Measurements from ENCODE around the gene FAAP24. TPM values are rescaled to one million over a fixed set of nuclear protein-coding genes. Genes with fewer than 3 reads are reported as not detected.
"Not testable (repeated sequence)": the region's sequence is repeated elsewhere in the genome, so short reads cannot be mapped to it uniquely, and the experiment has no call there.

The FAAP24 gene
- total and polyA plus RNA-seq, 2 donors (not counting 3 experiments of a cell fraction or from before 2014, with no cell fraction given) = 2.0 to 4.4 TPM

DNA sequence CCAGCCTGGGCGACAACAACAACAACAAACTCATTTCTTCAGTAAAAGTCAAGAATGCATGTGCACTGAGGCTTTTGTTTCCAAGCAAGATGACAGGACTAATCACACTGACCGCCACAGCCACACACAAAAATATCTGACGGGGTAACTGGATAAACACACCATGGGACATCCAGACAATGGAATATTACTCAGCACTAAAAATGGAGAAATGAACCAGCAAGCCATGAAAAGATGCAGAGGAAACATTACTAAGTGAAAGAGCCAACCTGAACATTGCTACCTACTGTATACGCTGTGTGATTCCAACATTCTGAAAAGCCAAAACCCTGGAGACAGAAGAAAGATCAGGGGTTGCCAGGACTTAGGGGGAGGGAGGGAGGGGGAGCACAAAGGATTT lies 36.7 kb downstream of the FAAP24 start:
- no peak for FAIRE-seq
- H3K9me3 ChIP-seq (replicated peaks; ENCODE audit: control insufficient read depth, insufficient read depth, low read length) = no peaks in the 10 kb centered on the region
- intact Hi-C loops (cut with micrococcal nuclease) = no loop called here
- no peaks in the 10 kb centered on the region for H3K27me3 ChIP-seq (ENCODE audit: control insufficient read depth in 2 of 2, insufficient read depth in 2 of 2, low read length in 2 of 2)
- no peak overlapping the region for H3K4me3 ChIP-seq (replicated peaks in 1 of 3; ENCODE audit: insufficient read depth in 1 of 3, low read depth in 1 of 3, low read length in 3 of 3)
- H3K27ac ChIP-seq (ENCODE audit: insufficient read depth, low read depth, low read length) = no peak overlapping the region
- no peak overlapping the region for H3K9ac ChIP-seq (replicated peaks; ENCODE audit: extremely low read depth, insufficient read depth, low read length)
- dilution Hi-C loops (cut with MboI; ENCODE audit: extremely low pct_ligation_motif_present, low sequenced_read_pairs) = no loop called here
- no TSS peak for BruUV-seq (replicated peaks)
- no peaks in the 10 kb centered on the region for H3K36me3 ChIP-seq (ENCODE audit: control insufficient read depth in 2 of 2, extremely low read depth in 1 of 2, insufficient read depth in 2 of 2, low read length in 2 of 2)
- H4K20me1 ChIP-seq (replicated peaks; ENCODE audit: control insufficient read depth, extremely low read depth, insufficient read depth, low read length) = no peaks in the 10 kb centered on the region
- H3K4me1 ChIP-seq (ENCODE audit: control insufficient read depth, extremely low read depth, insufficient read depth, low read length) = no peaks in the 10 kb centered on the region
- no peak for DNase-seq (ENCODE audit: low read depth, low spot score)
- TF ChIP-seq MYC (IDR thresholded peaks at IDR 0.05; ENCODE audit: low read depth, low read length) = no peak
- TF ChIP-seq GATA2 (IDR thresholded peaks at IDR 0.05; ENCODE audit: insufficient read depth, insufficient read length, low read depth, low read length) = no peak
- no peak for TF ChIP-seq POLR2A (IDR thresholded peaks at IDR 0.05; ENCODE audit: low read depth, low read length)
- TF ChIP-seq POLR2AphosphoS5 (IDR thresholded peaks at IDR 0.05; ENCODE audit: insufficient read depth, low read depth, low read length) = no peak
- no peak for TF ChIP-seq FOS (IDR thresholded peaks at IDR 0.05; ENCODE audit: borderline replicate concordance, insufficient read depth, low read length)
- no peak for TF ChIP-seq JUN (IDR thresholded peaks at IDR 0.05; ENCODE audit: borderline replicate concordance, insufficient read depth, insufficient read length, low read depth)
- no peak for TF ChIP-seq EZH2 (IDR thresholded peaks at IDR 0.05; ENCODE audit: borderline replicate concordance, low read depth, low read length, severe bottlenecking)
- TF ChIP-seq, protein P1, sequence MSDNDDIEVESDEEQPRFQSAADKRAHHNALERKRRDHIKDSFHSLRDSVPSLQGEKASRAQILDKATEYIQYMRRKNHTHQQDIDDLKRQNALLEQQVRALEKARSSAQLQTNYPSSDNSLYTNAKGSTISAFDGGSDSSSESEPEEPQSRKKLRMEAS (IDR thresholded peaks at IDR 0.05; ENCODE audit: insufficient read depth, insufficient read length) = no peak
- no peak for TF ChIP-seq CTCF (IDR thresholded peaks at IDR 0.05; ENCODE audit: extremely low read depth in 1 of 2, insufficient read depth in 1 of 2, low read depth in 1 of 2, low read length in 2 of 2)
- H3K9me1 ChIP-seq (replicated peaks; ENCODE audit: control insufficient read depth, extremely low read depth, insufficient read depth, low read length) = no peaks in the 10 kb centered on the region
- no peaks in the 10 kb centered on the region for H3K79me2 ChIP-seq (ENCODE audit: control insufficient read depth, insufficient read depth, low read length)
- POLR2A ChIA-PET = no interaction called here
- CTCF ChIA-PET = no interaction called here
- no peak overlapping the region for H2AFZ ChIP-seq (ENCODE audit: low read depth, low read length)
- no peak overlapping the region for H3K4me2 ChIP-seq (ENCODE audit: insufficient read depth, low read length)

DNA sequence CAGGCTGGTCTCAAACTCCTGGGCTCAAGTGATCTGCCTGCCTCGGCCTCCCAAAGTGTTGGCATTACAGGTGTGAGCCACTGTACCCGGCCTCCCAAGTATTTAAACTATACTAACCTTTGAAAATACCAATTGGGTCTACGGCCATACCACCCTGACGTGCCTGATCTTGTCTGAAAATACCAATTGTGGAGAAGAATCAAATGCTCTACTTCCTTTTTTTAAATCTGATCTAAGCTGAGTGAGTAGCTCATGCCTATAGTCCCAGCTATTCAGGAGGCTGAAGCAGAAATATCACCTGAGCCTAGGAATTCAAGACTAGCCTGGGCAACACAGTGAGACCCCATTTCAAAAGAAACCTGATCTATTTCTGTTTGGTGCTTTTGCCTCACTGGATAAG lies 38.8 kb downstream of the FAAP24 start:
- H3K4me3 ChIP-seq (replicated peaks in 1 of 3; ENCODE audit: insufficient read depth in 1 of 3, low read depth in 1 of 3, low read length in 3 of 3); H3K9me3 ChIP-seq (replicated peaks; ENCODE audit: control insufficient read depth, insufficient read depth, low read length); H3K9ac ChIP-seq (replicated peaks; ENCODE audit: extremely low read depth, insufficient read depth, low read length); POLR2A ChIA-PET; H2AFZ ChIP-seq (ENCODE audit: low read depth, low read length); DNase-seq (ENCODE audit: low read depth, low spot score); H3K9me1 ChIP-seq (replicated peaks; ENCODE audit: control insufficient read depth, extremely low read depth, insufficient read depth, low read length); FAIRE-seq; H3K4me2 ChIP-seq (ENCODE audit: insufficient read depth, low read length); H3K27me3 ChIP-seq (ENCODE audit: control insufficient read depth in 2 of 2, insufficient read depth in 2 of 2, low read length in 2 of 2); H3K79me2 ChIP-seq (ENCODE audit: control insufficient read depth, insufficient read depth, low read length); CTCF ChIA-PET; dilution Hi-C loops (cut with MboI; ENCODE audit: extremely low pct_ligation_motif_present, low sequenced_read_pairs); H3K27ac ChIP-seq (ENCODE audit: insufficient read depth, low read depth, low read length); intact Hi-C loops (cut with micrococcal nuclease); H3K36me3 ChIP-seq (ENCODE audit: control insufficient read depth in 2 of 2, extremely low read depth in 1 of 2, insufficient read depth in 2 of 2, low read length in 2 of 2); H3K4me1 ChIP-seq (ENCODE audit: control insufficient read depth, extremely low read depth, insufficient read depth, low read length); BruUV-seq (replicated peaks); H4K20me1 ChIP-seq (replicated peaks; ENCODE audit: control insufficient read depth, extremely low read depth, insufficient read depth, low read length): not testable (repeated sequence)

All from endothelial cell of umbilical vein (primary cell).